ENCODE data around the gene NPAS3.

Gene NPAS3

DNA sequence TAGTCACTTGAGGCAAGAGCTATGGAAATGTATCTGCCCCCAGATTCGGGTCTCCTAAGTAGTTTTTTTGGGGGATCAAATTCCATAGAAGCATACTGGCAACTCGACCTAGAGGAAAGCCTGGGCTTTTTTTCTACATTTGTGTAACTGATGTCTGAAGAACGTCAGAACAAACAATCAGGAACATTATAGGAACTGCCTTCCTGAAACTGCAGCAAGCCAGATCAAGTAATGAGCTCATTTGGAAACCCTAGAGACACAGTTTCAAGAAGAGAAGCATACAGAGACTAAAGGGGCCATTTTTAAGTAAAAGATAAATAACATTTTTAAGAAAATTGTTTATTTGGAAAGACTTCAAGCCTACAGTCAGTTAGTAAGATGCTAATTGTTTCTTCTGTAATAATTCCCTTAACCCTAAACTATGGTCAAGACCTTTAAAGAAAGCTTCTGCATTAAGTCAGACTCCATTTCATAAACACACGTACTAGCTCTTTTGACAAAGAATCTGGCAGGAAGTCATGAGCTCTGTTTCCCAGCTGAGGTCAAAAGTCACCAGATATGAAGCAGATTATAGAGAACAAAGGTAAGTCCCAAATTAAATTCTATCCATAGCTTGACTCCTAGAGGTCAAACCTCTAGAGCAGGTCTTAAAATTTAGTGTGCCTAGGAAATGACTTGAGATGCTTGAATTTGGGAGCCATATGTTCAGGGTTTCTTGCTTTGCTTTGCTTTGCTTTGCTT lies 899.4 kb downstream of the NPAS3 start:
- Histone ChIP-seq H3K14ac (ENCODE audit: low read length) (no peak overlapping the region), H4K12ac (ENCODE audit: low read depth, low read length) (no peak overlapping the region), H2BK12ac (ENCODE audit: low read length) (no peak overlapping the region), H2AFZ (ENCODE audit: insufficient read depth, low read length, poor library complexity) (no peak overlapping the region), H3K79me2 (ENCODE audit: control insufficient read depth, insufficient read depth, low read length, poor library complexity) (no peaks in the 10 kb centered on the region), H3K27me3 (ENCODE audit: insufficient read depth, low read length) (no peaks in the 10 kb centered on the region), H3K18ac (ENCODE audit: low read length) (no peak overlapping the region), H3K4ac (ENCODE audit: low read depth, low read length) (no peak overlapping the region), H3K4me3 (ENCODE audit: low read depth, low read length) (no peak overlapping the region), H3K9ac (ENCODE audit: low read length) (no peak overlapping the region), H4K91ac (ENCODE audit: low read depth, low read length) (peak overlapping the region; percentile 70), H3K4me2 (ENCODE audit: low read length) (no peak overlapping the region), H3K4me1 (ENCODE audit: control insufficient read depth in 1 of 2, insufficient read depth in 2 of 2, low read length in 2 of 2) (peaks cover 4 to 12% of the 10 kb centered on the region in 2 experiments), H3K9me3 (ENCODE audit: insufficient read depth, low read depth, low read length) (peaks cover 4% of the 10 kb centered on the region), H2BK5ac (ENCODE audit: low read depth, low read length, poor library complexity) (no peak overlapping the region), H3K79me1 (ENCODE audit: low read length) (no peaks in the 10 kb centered on the region), H3K36me3 (ENCODE audit: control insufficient read depth in 1 of 2, insufficient read depth in 2 of 2, low read length in 2 of 2) (no peaks in the 10 kb centered on the region), H3K23ac (ENCODE audit: low read length) (no peak overlapping the region), H2AK5ac (ENCODE audit: low read length) (no peak overlapping the region), H4K8ac (ENCODE audit: low read depth, low read length) (no peak overlapping the region), H2BK120ac (ENCODE audit: insufficient read depth, low read length, poor library complexity) (no peak overlapping the region), H3K27ac (ENCODE audit: low read depth, low read length) (peak overlapping the region; percentile 9)
- no CpG with 5 or more reads among the region's 4 CpGs for WGBS (ENCODE audit: extremely low coverage, insufficient coverage, insufficient read length)
- DNase-seq: no peak

DNA sequence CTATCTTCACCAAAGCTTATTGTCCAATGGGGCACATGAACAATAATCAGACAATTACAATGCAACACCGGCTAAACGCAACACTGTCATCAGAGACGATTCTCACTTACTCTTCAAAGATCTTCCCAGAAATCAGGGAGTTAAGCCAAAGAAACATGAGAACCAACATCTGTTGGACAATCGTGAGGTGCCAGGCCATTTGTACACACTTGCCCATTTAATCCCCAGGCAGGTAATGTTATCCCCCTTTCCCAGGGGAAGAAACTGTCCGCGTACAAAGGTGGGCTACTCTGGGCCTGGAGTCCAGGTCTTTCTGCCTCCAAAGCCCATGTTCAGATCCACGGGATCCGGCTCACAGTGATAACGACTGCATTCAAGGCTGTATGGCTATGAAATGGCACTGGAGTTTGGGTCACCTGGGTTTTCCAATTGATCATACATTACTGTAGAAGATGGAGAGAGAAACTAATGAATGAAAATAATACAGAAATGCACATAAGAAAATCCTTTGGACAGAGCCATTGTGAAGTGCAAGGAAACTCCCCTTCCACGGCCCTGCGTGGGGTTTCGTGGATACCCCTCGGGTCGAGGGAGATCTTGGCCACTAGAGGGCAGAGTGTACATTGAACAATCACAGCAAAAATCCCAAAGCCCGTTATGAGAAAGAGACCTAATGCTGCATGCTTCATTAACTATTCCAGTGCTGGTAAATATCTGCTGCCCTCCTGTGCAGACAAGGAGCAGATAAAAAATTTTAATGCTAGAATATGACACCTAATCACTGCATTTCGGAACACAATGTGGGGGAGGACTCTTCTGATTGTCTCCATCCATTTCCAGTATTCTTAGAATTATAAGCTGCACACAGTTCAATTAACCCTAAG lies 900.8 kb downstream of the NPAS3 start:
- no peaks in the 10 kb centered on the region for H3K36me3 ChIP-seq (ENCODE audit: control insufficient read depth in 1 of 2, insufficient read depth in 2 of 2, low read length in 2 of 2)
- H3K4me2 ChIP-seq (ENCODE audit: low read length): no peak overlapping the region
- no CpG with 5 or more reads among the region's 16 CpGs for WGBS (ENCODE audit: extremely low coverage, insufficient coverage, insufficient read length)

DNA sequence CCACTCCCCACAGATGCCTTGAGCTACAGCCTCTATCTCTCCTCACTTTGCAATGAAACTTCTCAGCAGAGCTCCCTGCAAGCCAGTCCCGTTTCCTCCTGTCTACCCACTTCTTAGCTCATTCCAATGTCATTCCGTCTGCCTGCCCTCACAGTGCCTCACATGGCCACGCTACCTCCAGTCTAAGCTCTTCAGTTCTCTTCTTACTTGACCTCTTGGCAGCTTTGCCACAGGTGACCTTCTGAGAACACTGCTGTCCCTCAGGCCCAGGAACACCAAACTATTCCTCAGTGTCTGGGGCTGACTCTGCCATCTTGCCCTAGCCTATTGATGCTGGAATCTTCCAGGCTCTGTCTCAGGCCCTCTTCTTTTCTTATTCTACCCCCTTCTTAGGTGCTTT lies 902.1 kb downstream of the NPAS3 start:
- H2AFZ ChIP-seq (ENCODE audit: insufficient read depth, low read length, poor library complexity): no peak overlapping the region
- H3K14ac ChIP-seq (ENCODE audit: low read length): no peak overlapping the region
- peaks cover 2% of the 10 kb centered on the region for H3K79me2 ChIP-seq (ENCODE audit: control insufficient read depth, insufficient read depth, low read length, poor library complexity)
- H2BK5ac ChIP-seq (ENCODE audit: low read depth, low read length, poor library complexity): no peak overlapping the region
- no peak for DNase-seq
- no peak overlapping the region for H3K4ac ChIP-seq (ENCODE audit: low read depth, low read length)
- H3K36me3 ChIP-seq (ENCODE audit: control insufficient read depth in 1 of 2, insufficient read depth in 2 of 2, low read length in 2 of 2): no peaks in the 10 kb centered on the region
- H2BK12ac ChIP-seq (ENCODE audit: low read length): no peak overlapping the region
- no peak overlapping the region for H4K12ac ChIP-seq (ENCODE audit: low read depth, low read length)
- H3K9ac ChIP-seq (ENCODE audit: low read length): no peak overlapping the region
- H3K18ac ChIP-seq (ENCODE audit: low read length): no peak overlapping the region
- peaks cover 4 to 12% of the 10 kb centered on the region in 2 experiments for H3K4me1 ChIP-seq (ENCODE audit: control insufficient read depth in 1 of 2, insufficient read depth in 2 of 2, low read length in 2 of 2)
- no peaks in the 10 kb centered on the region for H3K27me3 ChIP-seq (ENCODE audit: insufficient read depth, low read length)
- H3K4me3 ChIP-seq (ENCODE audit: low read depth, low read length): no peak overlapping the region
- H3K27ac ChIP-seq (ENCODE audit: low read depth, low read length): no peak overlapping the region
- no peak overlapping the region for H3K4me2 ChIP-seq (ENCODE audit: low read length)
- no peak overlapping the region for H2BK120ac ChIP-seq (ENCODE audit: insufficient read depth, low read length, poor library complexity)
- no peak overlapping the region for H4K8ac ChIP-seq (ENCODE audit: low read depth, low read length)
- H3K79me1 ChIP-seq (ENCODE audit: low read length): no peaks in the 10 kb centered on the region
- no peaks in the 10 kb centered on the region for H3K9me3 ChIP-seq (ENCODE audit: insufficient read depth, low read depth, low read length)
- H2AK5ac ChIP-seq (ENCODE audit: low read length): no peak overlapping the region
- H3K23ac ChIP-seq (ENCODE audit: low read length): no peak overlapping the region
- H4K91ac ChIP-seq (ENCODE audit: low read depth, low read length): no peak overlapping the region
- no CpG with 5 or more reads among the region's 3 CpGs for WGBS (ENCODE audit: extremely low coverage, insufficient coverage, insufficient read length)

More for the DNA sequence above, 900.8 kb downstream of the NPAS3 start:
- Histone ChIP-seq H4K8ac (ENCODE audit: low read depth, low read length) (no peak overlapping the region), H3K79me2 (ENCODE audit: control insufficient read depth, insufficient read depth, low read length, poor library complexity) (no peaks in the 10 kb centered on the region), H3K14ac (ENCODE audit: low read length) (no peak overlapping the region), H3K79me1 (ENCODE audit: low read length) (no peaks in the 10 kb centered on the region), H2BK120ac (ENCODE audit: insufficient read depth, low read length, poor library complexity) (no peak overlapping the region), H3K18ac (ENCODE audit: low read length) (no peak overlapping the region), H3K27ac (ENCODE audit: low read depth, low read length) (no peak overlapping the region), H2BK12ac (ENCODE audit: low read length) (peak overlapping the region; percentile 74), H3K9ac (ENCODE audit: low read length) (no peak overlapping the region), H3K27me3 (ENCODE audit: insufficient read depth, low read length) (no peaks in the 10 kb centered on the region), H4K12ac (ENCODE audit: low read depth, low read length) (no peak overlapping the region), H2BK5ac (ENCODE audit: low read depth, low read length, poor library complexity) (no peak overlapping the region), H3K4ac (ENCODE audit: low read depth, low read length) (no peak overlapping the region), H3K23ac (ENCODE audit: low read length) (no peak overlapping the region), H4K91ac (ENCODE audit: low read depth, low read length) (peak overlapping the region; percentile 73), H3K4me1 (ENCODE audit: control insufficient read depth in 1 of 2, insufficient read depth in 2 of 2, low read length in 2 of 2) (peaks cover 4 to 12% of the 10 kb centered on the region in 2 experiments), H3K4me3 (ENCODE audit: low read depth, low read length) (no peak overlapping the region), H3K9me3 (ENCODE audit: insufficient read depth, low read depth, low read length) (no peaks in the 10 kb centered on the region), H2AFZ (ENCODE audit: insufficient read depth, low read length, poor library complexity) (no peak overlapping the region), H2AK5ac (ENCODE audit: low read length) (peak overlapping the region; percentile 77)
- DNase-seq: peak in 1 of 2 donors; percentile 76

DNA sequence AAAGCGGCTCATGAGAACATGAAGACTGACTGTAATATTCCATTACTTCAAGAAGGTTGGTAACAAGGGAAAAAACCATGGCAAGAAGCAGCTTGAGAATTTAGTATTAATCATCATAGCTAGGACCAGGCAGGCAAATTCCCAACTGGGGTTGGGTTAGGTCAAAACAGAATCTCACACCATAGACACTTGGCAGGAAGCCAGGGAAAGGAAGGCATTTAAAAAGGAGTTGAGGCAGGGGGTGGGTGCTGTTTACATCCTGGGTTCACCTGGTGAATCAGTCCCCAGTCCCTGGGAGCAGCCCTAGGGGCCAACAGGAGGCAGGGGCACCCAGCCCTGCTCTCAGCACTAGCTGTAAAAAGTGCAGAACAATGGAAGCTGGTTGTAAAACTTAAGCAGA lies 903.6 kb downstream of the NPAS3 start:
- no peak overlapping the region for H3K9ac ChIP-seq (ENCODE audit: low read length)
- no peaks in the 10 kb centered on the region for H3K79me1 ChIP-seq (ENCODE audit: low read length)
- H2AK5ac ChIP-seq (ENCODE audit: low read length): no peak overlapping the region
- no peak overlapping the region for H3K18ac ChIP-seq (ENCODE audit: low read length)
- no peak overlapping the region for H3K14ac ChIP-seq (ENCODE audit: low read length)
- no peak overlapping the region for H3K4ac ChIP-seq (ENCODE audit: low read depth, low read length)
- H3K9me3 ChIP-seq (ENCODE audit: insufficient read depth, low read depth, low read length): no peaks in the 10 kb centered on the region
- no peak overlapping the region for H2BK120ac ChIP-seq (ENCODE audit: insufficient read depth, low read length, poor library complexity)
- H3K79me2 ChIP-seq (ENCODE audit: control insufficient read depth, insufficient read depth, low read length, poor library complexity): peaks cover 2% of the 10 kb centered on the region
- H3K4me3 ChIP-seq (ENCODE audit: low read depth, low read length): no peak overlapping the region
- no peak overlapping the region for H2AFZ ChIP-seq (ENCODE audit: insufficient read depth, low read length, poor library complexity)
- H4K91ac ChIP-seq (ENCODE audit: low read depth, low read length): no peak overlapping the region
- no peak overlapping the region for H4K8ac ChIP-seq (ENCODE audit: low read depth, low read length)
- no peak overlapping the region for H2BK12ac ChIP-seq (ENCODE audit: low read length)
- no peak overlapping the region for H3K4me2 ChIP-seq (ENCODE audit: low read length)
- DNase-seq: peak in 1 of 2 donors; percentile 55
- WGBS (ENCODE audit: extremely low coverage, insufficient coverage, insufficient read length): no CpG with 5 or more reads among the region's 1 CpG
- no peaks in the 10 kb centered on the region for H3K27me3 ChIP-seq (ENCODE audit: insufficient read depth, low read length)
- H3K23ac ChIP-seq (ENCODE audit: low read length): no peak overlapping the region
- H4K12ac ChIP-seq (ENCODE audit: low read depth, low read length): no peak overlapping the region
- H3K4me1 ChIP-seq (ENCODE audit: control insufficient read depth in 1 of 2, insufficient read depth in 2 of 2, low read length in 2 of 2): peaks cover 3 to 4% of the 10 kb centered on the region in 2 experiments
- no peaks in the 10 kb centered on the region for H3K36me3 ChIP-seq (ENCODE audit: control insufficient read depth in 1 of 2, insufficient read depth in 2 of 2, low read length in 2 of 2)
- no peak overlapping the region for H3K27ac ChIP-seq (ENCODE audit: low read depth, low read length)
- no peak overlapping the region for H2BK5ac ChIP-seq (ENCODE audit: low read depth, low read length, poor library complexity)

Measured in trophoblast cell (in vitro differentiated cells and primary cell).